Testis (tissue), 3 donors: ENCODE results near the gene CLPSL2. TPM values are rescaled to one million over a fixed set of nuclear protein-coding genes. Genes with fewer than 3 reads are reported as not detected.

Experiments
- DNase-seq: peaks from one replicate; pipeline ENCODE4 v3.0.0-alpha.2; 2019
- H3K27ac ChIP-seq, 2 donors: fragments of 200-600 bp; sonication (generic); one replicate each; pipeline ENCODE4 v1.5.1; 2019
- H3K27me3 ChIP-seq: fragments of 200-600 bp; sonication (generic); one replicate; pipeline ENCODE4 v1.5.1; 2019
- H3K36me3 ChIP-seq: fragments of 200-600 bp; sonication (generic); one replicate; pipeline ENCODE4 v1.5.1; 2017; ENCODE audit warnings: low read depth; ENCODE audit errors: missing control alignments
- H3K4me1 ChIP-seq: fragments of 200-600 bp; sonication (generic); one replicate; pipeline ENCODE4 v1.5.1; 2019
- H3K4me3 ChIP-seq, 2 donors: fragments of 200-600 bp; sonication (generic); one replicate each; pipeline ENCODE4 v1.5.1; 2017 to 2019
- H3K9me3 ChIP-seq: fragments of 200-600 bp; sonication (generic); one replicate; pipeline ENCODE4 v1.5.1; 2017
- POLR2A ChIP-seq: fragments of 450-650 bp; IDR thresholded peaks from one replicate; pipeline ENCODE4 v1.6.1; 2017; ENCODE audit warnings: antibody characterized with exemption, mild to moderate bottlenecking, moderate library complexity
- WGBS, 2 donors: methylation state at CpG; one replicate each; pipeline ENCODE4 v1.1.5; 2018; 5-methylcytosine and 5-hydroxymethylcytosine counted together
- intact Hi-C: fragments of 100-400 bp; cut with DNase I; formaldehyde crosslinking; loops from one replicate; pipeline ENCODE4 v1.15.1; 2023; ENCODE audit warnings: low total_unique reads
- polyA plus RNA-seq: library from polyadenylated mRNA; stranded (reverse); fragments of 350-450 nt; fragmentation: Illumina TruSeq; extraction: RNeasy Lipid Tissue Mini Kit (QIAGEN cat#74804); gene quantifications from one replicate; pipeline ENCODE4 v1.2.3, GENCODE V29; 2014; ENCODE audit warnings: low read depth, low replicate concordance; ENCODE audit not compliant: insufficient read depth
- total RNA-seq, 2 donors: library from RNA; depleted of rRNA; stranded (reverse); fragments of >200 nt; gene quantifications; one replicate each; pipeline ENCODE4 v1.2.3, GENCODE V29; 2016
- TF ChIP-seq, protein P1 (sequence below), 3 experiments: fragments of 450-650 bp in 2 of 3; fragments of 200-600 bp in 1 of 3; sonication (generic) in 1 of 3; IDR thresholded peaks; one replicate each; pipeline ENCODE4 v1.5.1; 2016 to 2019; ENCODE audit warnings: antibody characterized with exemption in 3 of 3, mild to moderate bottlenecking in 2 of 3, moderate library complexity in 1 of 3

The CLPSL2 gene
- total and polyA plus RNA-seq, 3 donors from 2014 or later, result not detected

- 73 to 80% methylated on average over 13 to 14 of the region's 14 CpGs for WGBS, 2 donors
- intact Hi-C loops, result no loop called here
- peak; percentile 7 for DNase-seq
- Histone ChIP-seq H3K27ac (no peak overlapping the region), H3K9me3 (no peaks in the 10 kb centered on the region), H3K4me1 (no peaks in the 10 kb centered on the region), H3K36me3 (no peaks in the 10 kb centered on the region), H3K4me3 (no peak overlapping the region), H3K27me3 (no peaks in the 10 kb centered on the region)
- TF ChIP-seq, protein P1, sequence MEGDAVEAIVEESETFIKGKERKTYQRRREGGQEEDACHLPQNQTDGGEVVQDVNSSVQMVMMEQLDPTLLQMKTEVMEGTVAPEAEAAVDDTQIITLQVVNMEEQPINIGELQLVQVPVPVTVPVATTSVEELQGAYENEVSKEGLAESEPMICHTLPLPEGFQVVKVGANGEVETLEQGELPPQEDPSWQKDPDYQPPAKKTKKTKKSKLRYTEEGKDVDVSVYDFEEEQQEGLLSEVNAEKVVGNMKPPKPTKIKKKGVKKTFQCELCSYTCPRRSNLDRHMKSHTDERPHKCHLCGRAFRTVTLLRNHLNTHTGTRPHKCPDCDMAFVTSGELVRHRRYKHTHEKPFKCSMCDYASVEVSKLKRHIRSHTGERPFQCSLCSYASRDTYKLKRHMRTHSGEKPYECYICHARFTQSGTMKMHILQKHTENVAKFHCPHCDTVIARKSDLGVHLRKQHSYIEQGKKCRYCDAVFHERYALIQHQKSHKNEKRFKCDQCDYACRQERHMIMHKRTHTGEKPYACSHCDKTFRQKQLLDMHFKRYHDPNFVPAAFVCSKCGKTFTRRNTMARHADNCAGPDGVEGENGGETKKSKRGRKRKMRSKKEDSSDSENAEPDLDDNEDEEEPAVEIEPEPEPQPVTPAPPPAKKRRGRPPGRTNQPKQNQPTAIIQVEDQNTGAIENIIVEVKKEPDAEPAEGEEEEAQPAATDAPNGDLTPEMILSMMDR (IDR thresholded peaks at IDR 0.05), result no peak
- TF ChIP-seq POLR2A, result no peak
These were observed 34.7 kb downstream of the CLPSL2 start for GRCh38 chr6:35810971-35811698.

DNA sequence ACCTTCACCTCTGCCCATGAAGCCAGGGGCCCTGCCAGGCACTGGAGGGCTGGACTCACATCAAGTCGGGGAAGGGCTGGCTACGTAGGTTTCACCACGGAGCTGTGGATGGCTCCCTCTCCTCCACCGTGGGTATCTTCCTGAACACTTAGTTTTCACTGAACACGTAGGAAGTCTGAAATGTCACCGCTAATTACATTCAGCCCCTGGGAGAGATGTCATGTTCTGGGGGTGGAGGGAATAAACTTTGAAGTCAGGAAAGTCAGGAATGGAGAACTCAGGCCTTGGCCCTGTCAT is 35.2 kb downstream of the CLPSL2 start:
- H3K27ac ChIP-seq, result no peak overlapping the region
- H3K27me3 ChIP-seq, result no peaks in the 10 kb centered on the region
- 65 to 72% methylated on average over 3 to 6 of the region's 6 CpGs for WGBS, 2 donors

DNA sequence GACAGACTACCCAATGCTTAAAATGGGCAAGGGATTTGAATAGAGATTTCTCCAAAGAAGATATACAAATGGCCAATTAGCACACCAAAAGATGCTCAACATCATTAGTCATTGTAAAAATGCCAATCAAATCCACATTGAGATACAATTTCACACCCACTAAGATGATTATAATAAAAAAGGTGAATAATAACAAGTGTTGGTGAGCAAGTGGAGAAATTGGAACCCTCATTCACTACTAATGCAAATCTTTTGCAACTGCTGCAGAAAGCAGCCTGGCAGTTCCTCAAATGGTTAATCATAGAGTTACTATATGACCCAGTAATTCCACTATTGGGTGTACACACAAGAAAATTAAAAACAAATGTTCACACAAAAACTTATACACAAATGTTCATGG is 41.1 kb downstream of the CLPSL2 start:
- DNase-seq, result no peak
- intact Hi-C loops, result no loop called here
- TF ChIP-seq, protein P1 (IDR thresholded peaks at IDR 0.05), result no peak
- TF ChIP-seq POLR2A, result no peak

More for the DNA sequence above, 35.2 kb downstream of the CLPSL2 start:
- H3K36me3 ChIP-seq, result no peaks in the 10 kb centered on the region
- DNase-seq, result no peak
- H3K4me1 ChIP-seq, result no peaks in the 10 kb centered on the region
- no peak overlapping the region for H3K4me3 ChIP-seq
- no peaks in the 10 kb centered on the region for H3K9me3 ChIP-seq
- intact Hi-C loops, result no loop called here
- no peak for TF ChIP-seq POLR2A
- TF ChIP-seq, protein P1 (IDR thresholded peaks at IDR 0.05), result no peak

DNA sequence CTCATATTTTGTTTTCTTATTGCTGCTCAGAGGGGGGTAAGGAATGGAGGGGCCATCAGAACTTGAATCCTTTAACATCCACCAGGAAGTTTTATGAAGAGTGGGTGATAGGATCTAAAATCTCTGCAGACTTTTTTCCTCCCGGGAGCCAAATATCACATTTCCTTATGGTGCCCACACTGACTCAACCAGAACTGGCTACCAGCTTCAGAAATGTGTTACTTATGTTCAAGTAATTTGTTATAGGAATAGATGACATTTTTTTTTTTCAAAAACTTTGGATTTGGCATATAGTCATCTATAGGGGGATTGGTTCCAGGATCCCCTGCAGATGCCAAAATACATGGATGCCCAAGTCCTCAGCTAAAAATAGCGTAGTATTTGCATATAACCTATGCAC is 47.2 kb downstream of the CLPSL2 start:
- 81 to 98% methylated on average over 2 of the region's 2 CpGs for WGBS, 2 donors
- DNase-seq, result no peak
- Histone ChIP-seq H3K27ac (no peak overlapping the region), H3K9me3 (no peaks in the 10 kb centered on the region), H3K27me3 (no peaks in the 10 kb centered on the region), H3K4me1 (no peaks in the 10 kb centered on the region), H3K4me3 (no peak overlapping the region), H3K36me3 (no peaks in the 10 kb centered on the region)
- TF ChIP-seq POLR2A, result no peak
- TF ChIP-seq, protein P1 (IDR thresholded peaks at IDR 0.05), result no peak
- intact Hi-C loops, result no loop called here

More for the DNA sequence above, 41.1 kb downstream of the CLPSL2 start:
- Histone ChIP-seq H3K27me3 (no peaks in the 10 kb centered on the region), H3K27ac (no peak overlapping the region), H3K4me1 (no peaks in the 10 kb centered on the region), H3K4me3 (no peak overlapping the region), H3K9me3 (no peaks in the 10 kb centered on the region), H3K36me3 (no peaks in the 10 kb centered on the region)

DNA sequence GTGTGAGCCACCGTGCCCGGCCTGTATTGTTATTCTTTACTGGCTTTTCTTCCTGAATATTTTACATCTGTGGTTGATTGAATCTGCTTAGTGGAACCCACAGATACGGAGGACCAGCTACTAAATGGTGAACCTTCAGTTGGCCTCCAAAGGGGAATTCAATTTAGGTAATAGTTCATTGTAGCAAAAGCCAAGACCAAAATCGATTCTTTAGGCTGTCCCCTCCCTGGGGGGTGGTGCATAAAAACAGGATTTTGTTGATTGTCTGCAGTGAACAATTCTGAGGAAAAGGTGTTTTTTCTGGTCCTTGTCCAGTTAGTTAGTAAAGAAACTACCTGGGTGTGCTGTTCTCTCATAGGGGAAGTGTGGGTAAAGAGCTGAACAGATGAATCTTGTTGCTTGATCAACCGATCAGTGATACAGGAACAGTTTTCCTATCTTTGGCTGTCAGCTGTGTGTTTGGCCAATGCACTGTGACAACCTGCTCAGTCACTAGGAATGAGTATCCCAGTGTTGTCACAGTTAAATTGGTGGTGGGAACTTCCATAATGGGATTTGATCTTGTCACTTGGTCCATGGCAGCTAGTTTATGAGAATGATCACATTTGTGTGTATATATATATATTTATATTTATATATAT is 48.3 kb downstream of the CLPSL2 start:
- DNase-seq, result no peak
- Histone ChIP-seq H3K36me3 (no peaks in the 10 kb centered on the region), H3K27ac (no peak overlapping the region), H3K4me1 (no peaks in the 10 kb centered on the region), H3K9me3 (no peaks in the 10 kb centered on the region), H3K27me3 (no peaks in the 10 kb centered on the region), H3K4me3 (no peak overlapping the region)
- WGBS, 2 donors, result 85 to 94% methylated on average over 5 of the region's 5 CpGs
- TF ChIP-seq, protein P1 (IDR thresholded peaks at IDR 0.05), result no peak
- TF ChIP-seq POLR2A, result no peak
- intact Hi-C loops, result no loop called here
